SKM-1 treated with dmso at 0.1 percent for 144 hours (cell line): ENCODE results near the gene GATA5.
A peak's percentile ranks its signal among the peaks of the same experiment; 100 is the strongest.

Experiments
- DNase-seq: peaks from one replicate; lab custom pipeline; 2025; ENCODE audit not compliant: unreplicated experiment; lab: John Stamatoyannopoulos, UW

The GATA5 gene

DNA sequence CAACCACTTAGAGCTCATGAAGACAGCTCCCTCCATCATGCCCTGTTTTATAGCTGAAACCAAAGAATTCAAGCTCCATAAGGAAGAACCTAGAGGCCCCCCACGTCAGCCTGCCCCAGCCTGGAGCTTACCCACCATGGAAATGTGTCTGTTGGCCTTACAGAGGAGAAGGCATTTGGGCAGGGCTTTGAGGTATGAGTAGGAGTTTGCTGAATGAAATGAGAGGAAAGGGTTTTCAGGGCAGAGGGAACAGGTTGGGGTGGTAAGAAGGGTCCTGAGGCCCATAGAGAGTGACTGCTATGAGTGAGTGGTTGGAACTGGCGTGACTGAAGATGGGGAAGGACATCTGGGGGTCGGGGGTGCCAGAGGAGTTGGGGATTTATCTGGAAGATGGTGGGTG, 12.7 kb upstream of the GATA5 start:
- no peak for DNase-seq

DNA sequence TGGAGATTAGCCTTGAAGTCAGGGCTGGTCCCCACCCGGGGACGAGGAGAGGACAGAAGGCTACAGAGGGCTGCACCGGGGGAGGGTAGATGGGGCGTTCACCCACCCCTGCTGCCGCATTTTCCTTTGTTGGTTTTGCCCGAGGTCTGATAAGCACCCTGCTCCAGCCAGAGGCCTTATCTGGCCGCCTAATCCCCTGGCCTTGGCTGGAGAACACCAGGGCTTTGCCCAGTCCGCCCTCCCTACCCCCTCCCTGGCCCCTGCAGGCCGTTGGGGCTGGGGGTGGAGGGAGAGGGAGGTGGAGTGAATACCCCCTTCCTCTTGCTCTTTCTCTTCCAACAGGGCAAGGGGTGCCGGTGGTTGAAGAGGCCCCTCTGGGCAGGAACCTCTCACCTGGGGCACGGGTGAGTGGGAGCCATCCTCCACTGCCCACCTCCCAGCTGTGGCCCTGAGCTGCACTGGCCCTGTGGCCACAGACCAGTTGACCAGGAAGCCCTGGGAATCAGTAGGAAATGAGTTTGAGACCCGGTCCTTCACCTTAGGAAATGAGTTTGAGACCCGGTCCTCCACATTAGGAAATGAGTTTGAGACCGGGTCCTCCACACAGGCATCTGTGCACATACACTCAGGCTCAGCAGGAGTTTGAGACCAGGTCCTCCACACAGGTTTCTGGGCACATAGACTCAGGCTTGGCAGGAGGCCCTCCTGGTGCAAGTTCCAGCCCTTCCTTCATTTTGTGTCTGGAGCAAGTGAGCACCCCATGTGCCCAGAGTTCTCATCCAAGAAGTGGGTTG, 12.0 kb upstream of the GATA5 start:
- no peak for DNase-seq

DNA sequence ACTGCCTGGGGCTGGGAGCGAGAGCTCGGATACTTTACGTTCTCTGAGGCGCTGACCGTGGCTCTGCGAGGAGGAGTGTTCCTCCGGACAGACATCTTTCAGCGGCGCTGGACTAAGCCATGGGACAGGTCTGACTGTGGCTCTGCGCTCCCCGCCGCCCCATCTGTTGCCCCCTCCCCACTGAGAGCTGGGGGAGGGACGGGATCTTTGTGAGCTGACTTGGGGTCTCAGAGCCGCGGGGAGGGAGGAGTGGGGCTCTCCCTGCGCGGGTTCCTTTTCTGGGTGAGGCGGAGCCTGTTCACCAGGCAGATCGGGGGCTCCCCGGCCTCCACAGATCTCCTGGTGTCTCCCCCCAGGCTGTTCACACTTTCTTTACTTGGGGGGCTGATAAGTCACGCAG, 11.3 kb upstream of the GATA5 start:
- DNase-seq: no peak

DNA sequence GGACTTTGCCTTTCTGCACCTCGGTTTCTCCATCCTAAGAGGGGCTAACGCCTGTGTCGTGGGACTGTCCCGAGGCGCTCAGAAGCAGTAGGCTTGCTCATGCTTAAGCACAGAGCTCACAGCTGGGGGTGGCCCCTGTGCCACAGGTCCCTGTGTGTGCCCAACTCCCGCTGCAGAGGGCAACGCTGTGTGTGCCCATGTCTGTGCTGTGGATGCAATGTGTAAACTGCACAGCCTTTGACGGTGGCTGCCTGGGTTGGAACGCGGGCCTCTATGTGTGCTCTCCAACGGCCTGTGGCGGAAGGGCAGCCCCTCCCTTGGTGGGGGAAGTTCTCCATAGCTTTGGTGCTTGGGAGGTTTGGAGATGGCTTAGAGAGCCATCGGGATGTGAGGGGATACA, 10.7 kb upstream of the GATA5 start:
- DNase-seq: no peak

DNA sequence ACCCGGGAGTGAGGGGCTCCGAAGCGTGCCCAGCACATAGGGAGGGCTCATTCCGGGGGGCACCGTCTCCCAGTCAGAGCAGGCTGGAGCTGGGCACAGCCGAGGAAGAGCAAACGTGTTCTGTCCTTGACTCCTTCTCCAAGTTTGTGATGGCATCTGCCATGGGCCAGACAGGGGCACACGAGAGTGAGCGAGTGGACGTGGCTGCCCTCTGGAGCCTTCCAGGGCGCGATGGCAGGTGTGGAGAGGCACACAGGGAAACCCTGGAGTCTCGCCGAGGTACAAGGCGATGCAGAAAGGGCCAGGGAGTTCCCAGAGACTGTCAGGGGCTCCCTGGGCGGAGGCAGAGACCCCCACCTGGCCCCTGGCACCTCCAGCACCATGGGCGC, 9.9 kb upstream of the GATA5 start:
- DNase-seq: no peak

DNA sequence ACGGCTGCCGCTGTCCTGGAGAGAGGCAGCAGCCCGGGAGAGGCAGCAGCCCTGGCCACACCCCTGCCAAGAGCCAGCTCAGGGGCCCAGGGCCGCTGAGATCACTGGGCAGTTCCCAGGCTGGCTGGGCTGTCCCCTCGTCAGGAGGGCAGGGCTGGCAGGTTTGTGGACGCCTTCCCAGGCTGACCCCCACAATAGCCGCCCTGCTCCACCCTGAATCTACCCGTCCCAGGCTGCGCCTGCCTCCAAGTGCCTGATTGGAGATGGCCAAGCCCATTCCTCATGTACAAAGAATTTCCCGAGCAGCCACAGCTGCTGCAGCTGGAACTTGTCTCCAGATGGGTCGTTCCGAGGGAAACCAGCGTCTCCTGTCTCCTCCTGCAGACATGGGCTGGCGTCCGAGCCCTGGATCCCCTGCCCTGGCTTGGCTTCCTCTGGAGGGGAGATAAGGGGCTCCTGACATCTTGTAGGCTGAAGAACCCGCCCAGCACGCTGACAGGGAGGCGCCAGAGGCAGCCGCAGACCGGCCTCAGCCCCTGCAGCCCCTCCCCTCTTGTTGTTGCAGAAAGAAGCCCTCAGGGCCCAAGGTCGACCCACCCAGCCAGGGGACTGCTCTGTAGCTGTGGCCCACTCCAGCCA, 9.4 kb upstream of the GATA5 start:
- DNase-seq: no peak

DNA sequence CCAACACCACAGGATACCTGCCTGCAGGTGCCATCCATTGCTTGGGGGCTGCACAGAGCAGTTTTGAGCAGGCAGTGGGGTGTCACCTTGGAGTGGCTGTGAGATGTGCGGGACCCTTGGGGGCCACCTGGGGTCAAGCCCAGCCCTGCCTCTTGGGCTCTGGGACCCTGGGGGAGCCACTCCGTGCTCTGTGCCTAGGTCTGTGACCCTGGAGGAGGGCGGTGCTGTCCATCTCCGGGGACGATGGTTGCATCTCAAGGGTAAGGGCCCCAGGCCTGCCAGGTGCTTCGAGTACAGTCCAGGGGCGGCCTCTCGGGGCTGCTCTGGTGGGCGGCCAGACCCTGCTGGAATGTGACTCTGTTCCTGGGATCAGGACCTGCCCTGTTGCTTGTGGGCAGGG, 8.7 kb upstream of the GATA5 start:
- DNase-seq: no peak

DNA sequence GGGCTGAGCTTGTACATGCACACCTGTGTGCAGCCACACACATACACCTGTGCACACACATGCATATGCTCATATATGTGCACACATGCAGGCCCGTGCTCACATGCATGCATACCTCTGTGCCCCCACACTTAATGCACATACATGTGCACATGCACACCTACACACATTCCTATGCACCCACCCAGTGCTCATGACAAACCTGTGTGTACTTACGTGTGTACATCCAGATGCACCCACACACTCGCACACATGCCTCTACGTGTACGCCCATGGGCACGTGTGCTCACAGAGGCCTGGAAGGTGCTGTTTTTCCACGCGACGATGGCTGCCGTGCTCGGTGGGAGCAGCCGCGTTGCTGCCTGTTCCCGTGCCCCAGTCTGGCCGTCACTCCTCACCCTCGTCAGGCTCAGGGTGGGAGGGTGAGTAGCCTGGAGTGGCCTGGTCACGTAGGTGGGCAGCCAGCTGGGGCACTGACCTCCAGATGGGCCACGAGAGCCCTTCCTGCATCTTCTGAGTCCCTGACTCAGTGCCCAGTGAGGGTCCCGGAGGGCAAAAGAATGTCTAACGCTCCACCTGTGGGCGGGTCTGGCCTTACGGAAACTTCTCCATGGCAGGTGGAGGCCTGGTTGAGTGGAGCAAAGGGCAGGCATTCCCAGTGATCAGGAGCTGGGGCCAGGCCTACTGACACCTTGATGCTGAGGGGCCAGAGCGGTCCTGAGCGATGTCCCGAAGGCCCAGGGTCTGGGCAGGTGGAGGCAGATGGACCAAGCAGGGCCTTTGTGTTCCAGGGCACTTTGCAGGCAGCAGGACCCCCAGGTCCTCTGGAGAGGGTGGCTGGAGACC, 8.0 kb upstream of the GATA5 start:
- no peak for DNase-seq

DNA sequence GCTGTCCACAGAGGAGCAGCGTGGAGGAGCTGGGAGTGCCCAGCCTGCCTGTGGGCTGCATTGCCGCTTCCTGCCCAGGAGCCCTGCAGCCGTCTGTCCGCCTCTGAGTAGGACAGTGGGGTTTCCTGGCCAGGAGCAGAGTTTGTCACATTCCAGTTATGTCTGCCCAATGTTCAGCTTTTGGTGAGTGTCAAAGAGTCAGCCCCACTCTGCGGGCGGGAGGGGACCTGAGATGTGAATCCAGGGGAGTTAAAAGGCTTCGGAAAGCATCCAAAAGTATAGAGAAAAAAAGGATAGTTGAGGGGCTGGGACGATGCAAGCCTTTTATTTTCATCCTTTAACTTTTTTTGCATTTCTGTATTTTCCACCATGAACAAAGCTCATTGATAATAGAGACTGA, 7.2 kb upstream of the GATA5 start:
- DNase-seq: no peak

DNA sequence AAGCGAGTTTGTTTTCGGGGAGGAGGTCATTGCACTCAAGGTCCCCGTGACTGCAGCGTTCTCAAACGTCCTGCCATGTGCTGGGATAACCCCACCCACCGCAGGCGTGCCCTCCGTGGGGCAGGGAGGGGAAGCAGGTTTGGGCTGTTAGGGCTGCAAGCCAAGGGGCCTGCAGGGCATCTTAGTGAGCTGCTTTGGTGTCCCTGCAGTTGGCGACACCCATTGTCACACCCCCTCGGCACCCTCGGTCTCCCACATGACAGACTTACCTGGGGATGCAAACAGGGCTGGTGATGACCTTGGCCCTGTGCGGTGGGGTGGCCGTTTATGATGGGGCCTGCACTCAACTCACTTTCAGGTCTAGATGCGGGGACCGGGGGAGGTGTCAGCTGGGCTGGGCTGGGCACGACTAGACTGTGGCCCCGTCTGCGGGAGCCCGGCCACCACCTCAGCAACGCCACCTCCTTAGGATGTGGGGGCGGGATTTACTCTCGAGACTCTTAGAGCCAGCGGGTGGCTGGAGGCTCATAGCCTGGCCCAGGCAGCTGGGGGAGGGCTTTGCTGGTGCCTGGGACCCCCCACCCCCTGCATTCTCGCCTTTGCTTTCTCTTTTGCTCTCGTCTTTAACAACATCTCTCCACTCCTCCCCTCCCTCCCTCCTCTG, 6.5 kb upstream of the GATA5 start:
- DNase-seq: no peak

DNA sequence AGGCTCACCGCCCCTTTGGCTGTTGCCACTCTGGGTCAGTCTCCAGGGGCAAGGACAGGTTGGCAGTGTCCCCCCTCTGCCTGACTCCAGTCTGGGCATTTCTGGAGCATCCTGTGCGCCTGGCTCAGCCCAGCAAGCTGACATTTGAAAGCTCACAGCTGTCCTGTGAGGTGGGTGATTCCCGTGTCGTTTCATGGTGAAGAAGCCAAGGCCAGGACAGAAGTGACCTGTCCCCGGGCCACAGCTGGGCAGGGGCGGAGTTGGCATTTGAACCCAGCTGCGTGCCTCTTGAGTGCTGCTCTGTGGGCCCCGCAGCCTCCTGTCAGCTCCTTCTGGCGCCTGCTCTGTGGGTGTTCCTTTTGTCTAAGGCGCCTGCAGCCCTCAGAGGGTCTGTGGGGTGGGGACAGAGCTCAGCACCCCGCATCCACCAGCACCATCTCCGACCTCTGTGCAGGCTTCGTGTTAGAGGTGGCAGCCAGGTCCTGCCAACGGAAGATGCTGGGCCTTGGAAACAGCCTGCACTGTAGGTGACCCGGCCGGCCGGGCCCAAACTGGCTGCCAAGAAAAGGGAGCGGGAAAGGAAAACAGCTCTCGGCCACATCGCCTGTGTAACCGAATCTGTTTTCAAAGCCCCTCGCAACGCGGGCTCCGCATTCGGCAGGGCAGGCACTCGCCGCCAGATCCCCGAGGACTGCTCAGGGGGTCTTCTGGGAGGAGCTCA, 5.8 kb upstream of the GATA5 start:
- no peak for DNase-seq

DNA sequence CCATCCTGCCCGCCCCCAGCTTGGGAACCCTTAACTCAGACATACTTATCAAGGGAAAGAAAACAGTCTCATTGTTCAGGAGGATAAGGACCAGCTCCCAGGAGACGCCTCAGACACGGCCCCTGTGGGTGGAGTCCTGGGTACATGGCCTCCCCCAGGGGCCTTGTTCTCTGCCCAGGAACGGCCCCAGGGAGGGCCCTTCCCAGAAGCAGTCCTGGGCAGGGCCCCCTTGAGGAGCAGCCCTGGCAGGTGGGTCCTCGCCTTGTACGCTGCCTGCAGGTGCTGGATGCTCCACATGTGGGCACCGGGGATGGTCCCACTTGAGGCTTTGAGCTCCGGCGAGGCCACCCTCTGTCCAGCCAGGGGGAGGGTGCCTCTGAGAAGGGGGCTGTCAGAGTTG, 4.5 kb upstream of the GATA5 start:
- DNase-seq: no peak

DNA sequence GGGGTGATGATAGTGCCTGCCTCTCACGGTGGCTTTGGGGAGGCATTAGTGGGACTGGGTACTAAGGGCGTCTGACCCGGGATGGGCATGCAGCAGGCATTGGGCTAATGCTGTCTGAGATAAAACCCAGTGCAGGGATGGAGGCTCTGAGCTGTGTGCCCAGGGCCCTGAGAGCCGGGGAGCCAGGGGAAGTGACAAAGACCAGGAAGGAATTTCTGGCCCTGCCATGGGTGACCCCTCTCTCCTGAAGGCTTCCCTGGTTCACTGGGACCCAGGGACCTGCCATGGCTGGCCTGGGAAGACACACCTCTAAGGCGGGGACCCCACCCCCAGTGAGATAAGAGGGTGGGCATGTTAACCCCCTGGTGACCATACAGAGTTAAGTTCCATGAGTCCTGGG, 3.9 kb upstream of the GATA5 start:
- no peak for DNase-seq

DNA sequence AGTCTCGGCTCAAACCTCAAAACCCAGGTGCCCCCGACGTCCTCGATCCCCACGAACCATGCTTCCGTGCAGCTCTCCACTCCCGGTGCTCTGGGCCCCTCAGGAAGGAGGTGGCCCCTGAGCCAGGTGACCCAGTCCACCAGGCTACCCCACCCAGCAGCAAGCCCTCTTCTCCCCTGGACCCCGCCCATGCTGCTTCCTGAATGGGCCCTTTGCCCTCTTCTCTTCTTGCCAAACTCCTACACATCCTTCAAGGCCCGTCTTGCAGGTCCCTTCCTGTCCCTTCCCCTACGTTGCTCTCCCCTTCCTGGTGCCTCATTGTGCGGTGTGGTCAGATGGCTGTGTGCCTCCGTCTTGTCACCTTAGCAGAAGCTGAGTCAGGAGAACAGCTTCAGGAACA, 3.4 kb upstream of the GATA5 start:
- no peak for DNase-seq

DNA sequence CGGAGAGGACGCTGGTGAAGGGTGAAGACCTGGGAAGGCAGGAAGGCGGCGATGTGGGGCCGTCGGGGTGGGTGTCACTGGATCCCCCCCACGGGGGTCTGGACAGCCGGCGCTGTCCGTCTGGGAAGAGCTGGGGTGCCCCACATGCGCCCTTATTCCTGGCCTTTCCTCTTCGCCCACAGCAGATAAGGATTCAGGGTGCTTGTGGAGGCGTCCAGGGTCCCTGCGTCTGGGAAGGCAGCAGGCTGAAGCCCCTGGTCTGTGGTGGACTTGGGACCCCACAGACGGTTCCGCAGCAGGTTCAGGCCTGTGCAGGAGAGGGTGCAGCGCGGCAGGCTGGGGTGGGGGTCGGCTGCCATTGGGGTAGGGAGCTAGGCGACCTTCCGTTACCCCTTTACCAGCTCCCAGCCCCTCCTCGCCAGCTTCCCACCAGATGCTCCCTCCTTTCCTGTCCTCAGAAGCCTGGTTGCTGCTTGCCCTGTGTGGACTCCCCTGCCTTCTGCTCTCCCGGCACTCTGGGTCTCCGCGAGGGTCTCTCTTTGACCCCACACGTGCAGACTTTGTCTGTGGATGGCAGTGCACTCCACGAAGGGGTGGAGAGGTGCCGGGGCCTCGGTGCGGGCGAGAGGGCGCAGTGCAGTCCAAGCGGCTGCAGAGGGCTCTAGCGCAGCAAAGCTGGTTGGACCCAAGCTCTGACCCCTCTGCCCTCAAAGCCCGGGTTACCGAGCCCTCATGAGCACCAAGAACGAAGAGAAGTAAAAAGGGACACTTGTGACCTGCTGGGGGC, 2.1 kb upstream of the GATA5 start:
- DNase-seq: peak; percentile 30

DNA sequence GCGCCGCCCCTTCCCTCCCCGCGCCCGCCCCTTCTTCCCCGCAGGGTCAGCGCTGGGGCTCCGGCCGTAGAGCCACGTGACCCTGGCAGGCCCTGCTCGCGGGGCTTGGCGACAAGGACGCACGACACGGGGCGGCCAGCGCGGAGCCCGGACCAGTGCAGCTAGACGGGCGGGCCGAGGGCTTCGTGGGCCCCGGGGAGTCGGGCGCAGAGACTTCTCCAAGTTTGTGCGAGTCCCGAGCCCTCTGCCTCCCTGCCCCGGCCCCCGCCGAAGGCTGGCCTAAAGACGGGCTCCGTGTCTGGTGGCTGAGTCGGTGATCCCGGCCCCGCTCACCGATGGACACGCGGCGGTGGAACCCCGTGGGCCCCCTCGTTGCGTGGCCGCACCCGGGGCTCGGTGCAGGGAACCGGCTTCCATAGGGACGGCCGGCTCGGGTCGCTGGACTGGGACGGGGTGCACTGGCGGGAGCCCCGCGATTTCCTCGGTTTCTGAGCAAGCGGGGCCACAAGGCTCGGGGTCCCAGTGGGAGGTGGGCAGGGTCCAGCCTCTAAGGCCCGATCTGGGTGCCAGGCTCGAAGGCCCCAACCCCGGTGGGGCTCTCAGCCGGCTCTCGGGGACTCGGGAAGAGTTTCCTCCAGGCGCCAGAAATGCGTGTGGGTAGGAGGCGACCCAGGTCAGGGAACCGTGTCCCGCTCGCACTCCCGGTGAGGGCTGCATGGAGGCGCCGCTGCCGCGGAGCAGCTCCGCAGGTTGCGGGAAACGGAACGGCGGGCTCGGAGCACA, 452 bp upstream of the GATA5 start:
- peak; percentile 57 for DNase-seq

DNA sequence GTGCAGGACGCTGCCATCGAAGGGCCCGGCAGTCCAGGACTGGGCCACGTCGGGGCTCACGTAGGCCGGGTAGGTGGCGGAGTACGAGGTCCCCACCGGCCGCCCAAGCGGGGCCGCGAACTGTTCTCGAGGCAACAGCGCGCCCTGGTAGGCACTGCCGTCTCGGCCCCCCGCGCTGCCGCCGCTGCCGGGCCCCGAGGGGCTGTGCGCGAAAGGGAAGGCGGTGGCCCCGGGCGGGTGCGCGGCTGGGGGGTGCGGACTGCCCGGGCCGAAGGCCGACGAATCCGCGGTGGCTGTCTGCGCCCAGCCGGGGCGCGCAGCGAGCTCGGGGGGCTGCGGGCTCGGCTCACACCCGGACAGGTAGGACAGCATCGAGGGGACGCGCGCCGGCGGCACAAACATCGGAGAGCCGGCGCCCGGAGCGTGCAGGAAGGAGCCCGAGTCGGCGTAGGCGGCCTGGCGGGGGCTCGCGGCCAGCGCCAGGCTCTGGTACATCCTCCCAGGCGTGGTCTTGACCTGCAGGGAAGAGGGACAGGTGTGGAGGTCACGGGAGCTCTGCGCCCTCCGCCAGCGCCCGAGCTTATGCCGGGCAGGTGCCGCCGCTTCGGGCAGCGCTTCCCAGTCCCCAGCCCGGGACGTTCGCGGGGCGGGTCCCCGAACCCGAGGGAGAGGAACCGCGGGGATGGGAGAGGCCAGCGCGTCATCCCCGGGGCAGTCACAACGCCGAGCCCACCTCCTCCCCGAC, 596 bp downstream of the GATA5 start:
- no peak for DNase-seq

DNA sequence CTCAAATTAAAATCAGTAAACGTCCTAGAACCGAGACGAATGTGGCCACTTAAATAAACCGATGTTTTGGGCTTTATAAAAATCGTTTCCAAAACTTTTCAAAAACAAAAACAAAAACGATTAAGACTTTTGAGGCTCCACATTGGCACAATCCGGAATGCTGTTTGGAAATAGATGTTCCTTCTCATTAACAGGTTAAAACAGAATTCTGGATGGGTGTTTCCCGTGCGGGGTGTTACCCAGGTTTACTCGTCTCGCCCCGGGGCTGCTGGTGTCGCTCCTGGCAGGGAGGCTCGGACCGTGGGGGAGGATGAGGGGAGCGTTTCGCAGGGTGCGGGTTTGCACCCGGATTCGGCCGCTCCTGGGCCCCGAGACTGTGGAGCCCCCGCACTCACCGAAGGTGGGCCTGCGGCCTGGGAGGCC, 1.2 kb downstream of the GATA5 start:
- no peak for DNase-seq
